Nephron (organoid): Measurements from ENCODE around the gene APEH.

Experiments
- H3K27ac Mint-ChIP-seq, 3 experiments: 2 replicates each; pipeline ENCODE4 v1.8.0; 2020; ENCODE audit warnings: mixed read lengths in 3 of 3, mild to moderate bottlenecking in 2 of 3, moderate library complexity in 1 of 3
- H3K27me3 Mint-ChIP-seq: 2 replicates; pipeline ENCODE4 v1.8.0; 2021; ENCODE audit warnings: low read depth, mild to moderate bottlenecking, moderate library complexity, mixed read lengths
- H3K36me3 Mint-ChIP-seq: 2 replicates; pipeline ENCODE4 v1.8.0; 2020; ENCODE audit warnings: low read depth, mixed read lengths
- H3K4me1 Mint-ChIP-seq: 2 replicates; pipeline ENCODE4 v1.8.0; 2020; ENCODE audit warnings: mixed read lengths
- H3K4me3 Mint-ChIP-seq, 3 experiments: 2 replicates each; pipeline ENCODE4 v1.8.0; 2020; ENCODE audit warnings: mild to moderate bottlenecking in 3 of 3, mixed read lengths in 3 of 3, moderate library complexity in 2 of 3
- H3K9me3 Mint-ChIP-seq: 2 replicates; pipeline ENCODE4 v1.8.0; 2020; ENCODE audit warnings: mixed read lengths
- TF ChIP-seq, protein P1 (sequence below), 3 experiments: fragments of 200-600 bp; sonication (generic); IDR thresholded peaks; one replicate each; pipeline ENCODE4 v1.5.0; 2021; ENCODE audit warnings: antibody characterized with exemption in 3 of 3; ENCODE audit not compliant: unreplicated experiment in 3 of 3

Gene APEH

DNA sequence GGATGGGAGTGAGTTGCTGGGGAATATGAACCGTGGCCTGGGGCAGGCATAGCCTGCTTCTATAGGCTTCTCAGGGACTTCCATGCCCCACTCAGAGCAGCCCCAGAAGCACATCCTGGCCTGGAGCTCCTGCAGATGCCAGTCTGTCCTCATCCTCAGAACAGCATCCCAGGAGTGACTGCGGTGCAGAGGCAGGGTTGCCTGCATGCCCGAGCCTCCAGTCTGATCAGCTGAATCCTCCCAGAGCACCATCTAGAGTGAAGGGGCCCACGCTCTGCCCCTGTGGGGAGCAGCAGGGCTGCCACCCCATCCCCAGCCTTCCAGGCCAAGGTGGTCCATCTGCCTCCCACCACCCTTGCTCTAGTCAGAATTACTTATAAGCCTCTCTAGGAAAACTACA, 44.7 kb upstream of the APEH start:
- Mint-ChIP-seq H3K27ac (no peak overlapping the region), H3K27me3 (peaks cover 6% of the 10 kb centered on the region), H3K36me3 (no peaks in the 10 kb centered on the region), H3K4me3 (no peak overlapping the region), H3K9me3 (peaks cover 15% of the 10 kb centered on the region), H3K4me1 (no peaks in the 10 kb centered on the region)
- TF ChIP-seq, protein P1, sequence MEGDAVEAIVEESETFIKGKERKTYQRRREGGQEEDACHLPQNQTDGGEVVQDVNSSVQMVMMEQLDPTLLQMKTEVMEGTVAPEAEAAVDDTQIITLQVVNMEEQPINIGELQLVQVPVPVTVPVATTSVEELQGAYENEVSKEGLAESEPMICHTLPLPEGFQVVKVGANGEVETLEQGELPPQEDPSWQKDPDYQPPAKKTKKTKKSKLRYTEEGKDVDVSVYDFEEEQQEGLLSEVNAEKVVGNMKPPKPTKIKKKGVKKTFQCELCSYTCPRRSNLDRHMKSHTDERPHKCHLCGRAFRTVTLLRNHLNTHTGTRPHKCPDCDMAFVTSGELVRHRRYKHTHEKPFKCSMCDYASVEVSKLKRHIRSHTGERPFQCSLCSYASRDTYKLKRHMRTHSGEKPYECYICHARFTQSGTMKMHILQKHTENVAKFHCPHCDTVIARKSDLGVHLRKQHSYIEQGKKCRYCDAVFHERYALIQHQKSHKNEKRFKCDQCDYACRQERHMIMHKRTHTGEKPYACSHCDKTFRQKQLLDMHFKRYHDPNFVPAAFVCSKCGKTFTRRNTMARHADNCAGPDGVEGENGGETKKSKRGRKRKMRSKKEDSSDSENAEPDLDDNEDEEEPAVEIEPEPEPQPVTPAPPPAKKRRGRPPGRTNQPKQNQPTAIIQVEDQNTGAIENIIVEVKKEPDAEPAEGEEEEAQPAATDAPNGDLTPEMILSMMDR (IDR thresholded peaks at IDR 0.05; ENCODE audit: unreplicated experiment in 3 of 3): no peak

DNA sequence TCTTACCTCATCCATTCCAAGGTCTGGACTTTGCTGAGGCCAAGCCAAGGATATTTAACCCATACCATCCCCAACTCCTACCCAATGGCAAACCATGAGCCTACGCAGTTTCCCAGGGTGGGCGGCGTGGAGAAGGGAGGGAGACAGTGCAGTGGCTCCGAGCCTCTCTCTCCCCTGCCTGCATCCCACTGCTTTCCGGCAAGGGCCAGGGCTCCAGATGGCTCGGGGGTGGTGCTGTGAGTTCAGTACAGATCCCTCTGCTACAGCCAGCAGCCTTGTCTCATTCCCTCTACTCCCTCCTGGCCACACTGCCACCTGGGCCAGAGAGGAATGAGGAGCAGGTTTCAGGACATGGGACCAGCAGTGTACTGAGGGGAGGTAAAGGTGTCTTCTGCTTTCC, 44.3 kb upstream of the APEH start:
- Mint-ChIP-seq H3K9me3 (peaks cover 15% of the 10 kb centered on the region), H3K27me3 (peaks cover 6% of the 10 kb centered on the region), H3K36me3 (no peaks in the 10 kb centered on the region), H3K4me1 (no peaks in the 10 kb centered on the region), H3K4me3 (no peak overlapping the region), H3K27ac (no peak overlapping the region)
- TF ChIP-seq, protein P1 (IDR thresholded peaks at IDR 0.05; ENCODE audit: unreplicated experiment in 3 of 3): no peak

DNA sequence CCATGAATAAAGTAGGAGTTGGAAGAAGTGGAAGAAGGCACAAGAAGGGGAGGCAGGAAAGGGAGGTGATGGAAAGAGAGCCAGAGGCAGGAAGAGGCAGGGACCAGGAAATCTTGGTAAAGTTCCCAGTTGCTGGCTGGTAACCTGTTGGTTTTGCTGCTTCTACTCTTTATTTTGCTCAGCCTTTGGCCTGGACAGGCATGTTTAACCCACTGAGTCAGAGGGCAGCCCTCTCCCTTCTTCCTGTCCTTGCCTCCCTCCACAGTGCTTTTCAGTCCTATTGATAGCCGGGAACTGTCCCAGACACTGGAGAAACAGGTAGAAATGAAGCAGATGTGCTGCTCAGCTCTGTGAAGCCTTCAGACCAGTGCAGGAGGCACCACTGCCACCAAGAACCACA, 43.4 kb upstream of the APEH start:
- Mint-ChIP-seq H3K27ac (no peak overlapping the region), H3K27me3 (peaks cover 6% of the 10 kb centered on the region), H3K4me3 (no peak overlapping the region), H3K36me3 (no peaks in the 10 kb centered on the region), H3K4me1 (no peaks in the 10 kb centered on the region), H3K9me3 (peaks cover 15% of the 10 kb centered on the region)
- TF ChIP-seq, protein P1 (IDR thresholded peaks at IDR 0.05; ENCODE audit: unreplicated experiment in 3 of 3): no peak

DNA sequence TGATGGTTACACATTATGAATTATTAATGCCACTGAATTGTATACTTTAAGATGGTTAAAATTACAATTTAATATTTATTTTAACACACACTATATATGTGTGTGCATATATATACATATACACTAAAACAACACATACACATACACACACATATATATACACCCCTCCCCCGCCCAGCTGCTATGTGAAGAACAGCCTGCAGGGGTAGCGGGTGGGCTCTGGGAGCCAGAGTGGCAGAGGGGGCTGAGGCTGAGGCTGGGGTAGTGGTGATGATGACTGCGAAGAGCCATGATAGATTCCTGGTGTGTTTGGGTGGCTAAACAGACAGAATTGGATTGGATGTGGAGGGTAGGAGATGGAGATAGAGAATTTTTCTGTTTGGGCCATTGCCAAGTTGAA, 39.4 kb upstream of the APEH start:
- TF ChIP-seq, protein P1 (IDR thresholded peaks at IDR 0.05; ENCODE audit: unreplicated experiment in 3 of 3): no peak
- no peak overlapping the region for H3K27ac Mint-ChIP-seq
- H3K36me3 Mint-ChIP-seq: no peaks in the 10 kb centered on the region
- peaks cover 15% of the 10 kb centered on the region for H3K9me3 Mint-ChIP-seq
- no peak overlapping the region for H3K4me3 Mint-ChIP-seq
- peaks cover 10% of the 10 kb centered on the region for H3K27me3 Mint-ChIP-seq
- no peaks in the 10 kb centered on the region for H3K4me1 Mint-ChIP-seq

DNA sequence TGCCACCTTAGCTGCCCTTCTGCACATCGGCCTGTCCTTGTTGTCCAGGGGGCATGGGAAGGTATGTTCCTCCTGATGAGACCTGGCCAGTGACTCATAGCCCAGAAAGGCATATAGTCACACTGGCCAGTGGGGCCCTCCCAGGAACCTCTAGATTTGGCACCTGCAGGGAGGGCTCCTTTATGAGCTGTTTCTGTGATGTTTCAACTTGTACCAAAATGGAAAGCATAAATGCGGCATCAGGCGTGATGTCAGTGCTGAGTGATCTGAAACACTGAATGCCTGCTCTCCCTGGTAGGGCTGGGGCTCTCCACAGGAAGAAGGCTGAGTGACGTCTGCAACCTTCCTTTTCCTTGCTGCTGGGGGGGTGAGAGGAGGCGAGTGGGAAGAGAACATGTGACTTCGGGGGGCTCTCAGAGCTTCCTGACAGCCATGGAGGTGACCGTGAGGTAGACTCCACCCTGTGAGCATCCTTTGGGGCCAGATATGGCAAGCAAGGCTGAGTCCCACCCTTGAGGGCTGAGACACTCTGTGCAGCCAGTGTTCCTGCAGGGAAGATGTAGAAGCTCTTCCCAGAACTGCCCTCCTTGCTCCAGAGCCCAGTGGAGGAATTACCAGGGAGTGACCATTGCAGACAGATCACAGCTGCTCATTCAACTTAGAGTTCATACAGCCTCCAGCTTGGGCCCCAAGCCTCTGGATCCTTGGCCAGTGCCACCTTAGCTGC, 37.1 kb upstream of the APEH start:
- Mint-ChIP-seq H3K4me3 (no peak overlapping the region), H3K4me1 (no peaks in the 10 kb centered on the region), H3K27me3 (peaks cover 4% of the 10 kb centered on the region), H3K36me3 (no peaks in the 10 kb centered on the region), H3K9me3 (peaks cover under 1% of the 10 kb centered on the region), H3K27ac (no peak overlapping the region)
- TF ChIP-seq, protein P1 (IDR thresholded peaks at IDR 0.05; ENCODE audit: unreplicated experiment in 3 of 3): no peak

DNA sequence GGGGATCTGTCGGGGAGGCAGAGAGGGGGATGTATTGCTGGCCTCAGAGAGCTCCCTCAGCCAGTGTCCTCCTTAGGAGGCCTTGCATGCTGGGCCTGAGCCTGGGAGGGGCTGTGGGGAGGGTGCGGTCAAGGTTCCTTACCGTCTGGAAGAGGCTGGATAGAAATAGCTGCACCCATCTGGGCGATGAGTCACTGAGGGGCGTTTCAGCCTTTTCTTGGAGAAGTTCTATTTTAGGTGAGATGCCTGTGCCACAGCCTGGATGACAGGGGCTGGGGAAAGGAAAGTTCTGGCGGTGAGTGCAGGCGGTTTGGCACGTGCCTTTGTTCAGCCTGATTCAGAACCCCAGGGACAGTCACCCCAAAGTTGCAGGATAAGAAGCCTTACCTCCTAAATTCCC, 35.7 kb upstream of the APEH start:
- Mint-ChIP-seq H3K4me3 (no peak overlapping the region), H3K36me3 (no peaks in the 10 kb centered on the region), H3K4me1 (no peaks in the 10 kb centered on the region), H3K9me3 (no peaks in the 10 kb centered on the region), H3K27me3 (peaks cover 4% of the 10 kb centered on the region), H3K27ac (no peak overlapping the region)
- TF ChIP-seq, protein P1 (IDR thresholded peaks at IDR 0.05; ENCODE audit: unreplicated experiment in 3 of 3): no peak
